ENCODE data around the gene DMXL2. TPM values are rescaled to one million over a fixed set of nuclear protein-coding genes. Genes with fewer than 3 reads are reported as not detected.
A peak's percentile ranks its signal among the peaks of the same experiment; 100 is the strongest.
"Not testable (repeated sequence)": the region's sequence is repeated elsewhere in the genome, so short reads cannot be mapped to it uniquely, and the experiment has no call there.

The DMXL2 gene
- total RNA-seq, 1 experiment from 2014 or later = 27.1 TPM

DNA sequence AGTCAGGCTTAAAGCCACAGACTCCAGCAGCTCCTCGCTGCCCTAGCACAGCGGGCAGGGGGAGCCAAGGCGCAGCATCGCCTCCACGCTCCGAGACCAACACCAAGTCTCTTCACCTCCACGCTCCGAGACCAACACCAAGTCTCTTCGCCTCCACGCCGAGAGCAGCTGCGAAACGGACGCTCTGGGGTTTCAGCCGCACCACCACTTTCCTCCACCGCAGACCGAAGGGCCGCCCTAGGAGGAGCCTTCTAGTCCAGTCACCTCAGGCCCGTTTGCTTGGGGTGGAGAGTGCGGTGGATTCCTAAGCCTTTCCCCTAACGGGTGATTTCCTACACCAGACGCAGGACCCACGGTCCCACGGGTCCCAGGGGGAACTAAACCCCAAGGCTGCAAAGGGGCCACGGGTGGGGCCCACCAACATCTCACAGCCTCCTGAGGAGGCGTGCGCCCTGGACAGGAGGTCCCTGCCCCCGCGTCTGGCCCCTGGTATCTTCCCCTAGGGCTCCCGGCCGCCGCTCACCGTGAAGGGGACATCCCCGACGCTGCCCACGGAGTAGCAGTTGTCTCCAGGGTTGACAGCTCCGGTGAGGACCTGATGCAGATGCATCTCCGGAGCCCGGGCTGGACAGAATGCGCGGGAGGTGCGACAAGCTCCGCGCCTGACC is 501 bp downstream of the DMXL2 start:
- peak; percentile 82 for DNase-seq (ENCODE audit: low read depth)

- no peak for DNase-seq (ENCODE audit: low read depth)
Observed at GRCh38 chr15:51621155-51621765, 1.3 kb downstream of the DMXL2 start.

- DNase-seq (ENCODE audit: low read depth) = no peak
Observed at GRCh38 chr15:51620641-51621040, 1.9 kb downstream of the DMXL2 start.

- no peak for DNase-seq (ENCODE audit: low read depth)
Observed at GRCh38 chr15:51620122-51620521, 2.4 kb downstream of the DMXL2 start.

GRCh38 chr15:51619331-51620035 is 3.1 kb downstream of the DMXL2 start:
- no peak for DNase-seq (ENCODE audit: low read depth)

DNA sequence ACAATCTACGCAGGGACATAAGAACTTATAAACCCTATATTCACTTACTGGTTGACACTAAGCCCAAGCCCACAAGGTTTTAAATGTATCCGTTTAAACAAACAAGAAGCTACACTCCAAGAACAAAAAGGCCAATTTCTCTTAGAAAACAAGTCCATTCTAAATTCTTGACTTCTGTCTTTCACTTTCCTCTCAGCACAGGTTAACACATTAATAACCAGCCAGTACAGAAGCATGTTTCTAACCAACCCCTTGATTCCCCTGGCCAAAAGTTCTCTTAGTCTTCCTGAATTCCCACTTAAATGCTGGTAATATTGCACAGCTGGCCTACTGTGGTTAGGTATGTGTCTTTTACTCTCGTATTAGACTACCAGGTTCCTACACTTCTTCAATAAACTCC is 4.7 kb downstream of the DMXL2 start:
- DNase-seq (ENCODE audit: low read depth) = no peak

DNA sequence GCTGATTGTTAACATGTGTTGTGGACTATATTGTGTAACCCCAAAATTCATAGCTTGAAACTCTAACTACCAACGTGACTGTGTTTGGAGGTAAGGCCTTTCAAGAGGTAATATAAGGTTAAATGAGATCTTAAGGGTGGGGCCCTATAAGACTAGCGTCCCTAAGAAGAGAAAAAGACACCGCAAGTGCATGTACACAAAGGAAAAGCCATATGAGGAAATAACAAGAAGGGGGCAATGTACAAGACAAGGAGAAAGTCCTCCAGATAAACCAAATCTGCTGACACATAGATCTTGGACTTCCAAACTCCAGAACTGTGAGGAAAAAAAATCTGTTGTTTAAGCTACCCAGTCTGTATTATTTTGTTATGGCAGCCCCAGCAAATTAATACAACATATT is 8.6 kb downstream of the DMXL2 start:
- no peak for DNase-seq (ENCODE audit: low read depth)

DNA sequence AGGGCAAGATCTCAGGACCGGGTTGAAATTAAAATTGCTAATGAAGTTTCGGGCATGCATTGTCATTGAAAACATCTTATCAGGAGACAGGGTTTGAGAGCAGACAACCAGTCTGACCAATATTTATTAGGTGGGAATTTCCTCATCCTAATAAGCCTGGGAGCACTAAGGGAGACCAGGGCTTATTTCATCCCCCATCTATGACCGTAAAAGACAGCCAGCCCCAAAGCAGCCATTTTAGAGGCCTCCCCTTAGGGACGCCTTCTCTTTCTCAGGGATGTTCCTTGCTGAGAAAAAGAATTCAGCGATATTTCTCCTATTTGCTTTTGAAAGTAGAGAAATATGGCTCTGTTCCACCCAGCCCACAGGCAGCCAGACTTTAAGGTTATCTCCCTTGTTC is 9.9 kb downstream of the DMXL2 start:
- not testable (repeated sequence) for DNase-seq (ENCODE audit: low read depth)

DNA sequence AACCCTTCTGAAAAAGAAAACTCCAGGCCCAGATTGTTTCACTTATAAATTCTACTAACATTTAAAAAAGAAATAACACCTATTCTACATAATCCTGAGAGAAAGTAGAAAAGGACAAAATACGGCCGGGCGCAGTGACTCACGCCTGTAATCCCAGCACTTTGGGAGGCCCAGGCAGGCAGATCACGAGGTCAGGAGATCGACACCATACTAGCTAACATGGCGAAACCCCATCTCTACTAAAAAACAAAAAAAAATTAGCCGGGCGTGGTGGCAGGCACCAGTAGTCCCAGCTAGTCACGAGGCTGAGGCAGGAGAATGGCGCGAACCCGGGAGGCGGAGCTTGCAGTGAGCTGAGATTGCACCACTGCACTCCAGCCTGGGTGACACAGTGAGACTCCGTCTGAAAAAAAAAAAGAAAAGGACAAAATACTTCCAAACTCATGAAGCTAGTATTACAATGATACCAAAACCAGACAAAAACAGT is 19.1 kb downstream of the DMXL2 start:
- DNase-seq (ENCODE audit: low read depth) = not testable (repeated sequence)

- no peak for DNase-seq (ENCODE audit: low read depth)
Observed at GRCh38 chr15:51603002-51603401, 19.6 kb downstream of the DMXL2 start.

GRCh38 chr15:51602484-51602883 is 20.1 kb downstream of the DMXL2 start:
- DNase-seq (ENCODE audit: low read depth) = no peak

- no peak for DNase-seq (ENCODE audit: low read depth)
Observed at GRCh38 chr15:51601801-51602200, 20.8 kb downstream of the DMXL2 start.

GRCh38 chr15:51600114-51600513 is 22.5 kb downstream of the DMXL2 start:
- peak; percentile 82 for DNase-seq (ENCODE audit: low read depth)

- no peak for DNase-seq (ENCODE audit: low read depth)
Observed at GRCh38 chr15:51589881-51590568, 32.5 kb downstream of the DMXL2 start.

DNA sequence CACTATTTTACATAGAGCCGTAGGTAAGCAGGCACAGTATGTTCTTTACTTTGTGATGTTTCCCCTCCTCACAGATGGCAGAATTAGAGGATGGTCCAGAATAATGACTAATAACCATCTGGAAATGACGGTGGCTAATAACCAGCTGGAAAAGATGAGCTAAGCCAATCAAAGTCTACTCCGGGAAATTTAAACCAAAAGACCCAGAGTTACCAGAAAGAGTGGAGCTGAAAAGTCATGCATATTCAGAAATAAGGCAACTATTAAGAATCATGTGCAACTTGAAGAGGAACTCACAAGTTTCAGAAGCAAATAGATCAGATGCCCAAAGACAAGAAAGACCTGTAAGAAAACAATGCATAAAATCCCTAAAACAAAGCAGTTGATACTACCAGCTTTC is 33.6 kb downstream of the DMXL2 start:
- no peak for DNase-seq (ENCODE audit: low read depth)

DNA sequence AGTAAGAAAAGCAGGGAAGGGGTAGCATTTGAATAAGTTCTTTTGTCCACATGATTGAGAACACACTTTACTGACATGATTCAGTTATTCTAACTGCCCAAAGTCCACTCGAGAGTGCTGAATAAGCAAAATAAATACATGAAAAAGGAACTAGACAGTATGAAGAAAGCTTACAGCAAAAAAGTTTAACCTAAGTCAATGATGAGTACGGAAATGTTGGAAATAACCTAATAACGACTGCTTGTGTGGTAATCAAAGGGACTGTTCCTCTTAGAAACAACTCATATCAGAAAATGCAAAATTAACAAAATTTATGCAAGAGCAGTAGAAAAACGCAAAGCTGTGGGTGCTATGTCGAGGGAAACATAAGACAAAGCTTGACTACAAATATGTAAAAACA is 36.6 kb downstream of the DMXL2 start:
- no peak for DNase-seq (ENCODE audit: low read depth)

DNA sequence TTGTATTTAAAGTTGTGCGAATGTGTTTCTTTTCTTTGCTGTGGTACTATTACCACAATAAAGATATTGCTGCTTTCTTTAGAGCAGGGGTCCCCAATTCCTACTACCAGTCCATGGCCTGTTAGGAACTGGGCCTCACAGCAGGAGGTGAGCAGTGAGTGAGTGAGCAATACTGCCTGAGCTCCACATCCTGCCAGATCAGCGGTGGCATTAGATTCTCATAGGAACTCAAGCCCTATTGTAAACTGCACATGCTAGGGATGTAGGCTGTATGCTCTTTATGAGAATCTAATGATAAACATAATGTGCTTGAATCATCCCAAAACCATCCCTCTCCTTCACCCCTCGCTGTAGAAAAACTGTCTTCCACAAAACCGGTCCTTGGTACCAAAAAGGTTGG is 41.6 kb downstream of the DMXL2 start:
- DNase-seq (ENCODE audit: low read depth) = peak; percentile 41

- no peak for DNase-seq (ENCODE audit: low read depth)
Observed at GRCh38 chr15:51580385-51580784, 42.2 kb downstream of the DMXL2 start.

GRCh38 chr15:51579012-51579411 is 43.6 kb downstream of the DMXL2 start:
- no peak for DNase-seq (ENCODE audit: low read depth)

DNA sequence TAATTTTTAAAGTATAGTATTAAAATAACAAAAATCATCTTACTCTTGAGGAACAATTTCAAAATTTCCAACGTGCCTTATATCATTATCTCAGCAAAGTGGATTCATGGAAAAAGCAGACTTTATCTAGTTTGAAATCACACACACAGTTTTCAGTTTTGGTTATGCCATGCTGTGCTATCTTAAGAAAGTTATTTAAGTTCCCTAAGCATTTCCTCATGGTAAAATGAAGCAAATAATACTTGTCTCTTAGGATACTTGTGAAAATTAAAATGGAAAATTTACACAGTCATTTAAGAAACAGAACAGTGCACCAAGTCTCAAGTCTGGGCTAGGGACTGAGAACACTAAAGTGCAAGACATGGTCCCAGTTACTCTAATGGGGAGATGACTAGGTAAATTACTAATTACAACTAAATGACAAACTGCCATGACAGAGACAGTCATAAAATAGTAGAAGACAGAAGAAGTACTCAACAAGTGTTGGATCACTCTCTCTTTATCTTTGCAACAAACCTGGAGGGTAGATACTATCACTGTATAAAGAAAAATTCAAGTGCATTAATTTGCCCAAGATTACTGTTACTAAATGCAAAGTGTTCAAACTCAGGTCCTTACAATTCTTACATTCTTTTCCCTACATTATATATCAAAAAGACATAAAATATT is 44.8 kb downstream of the DMXL2 start:
- DNase-seq (ENCODE audit: low read depth) = no peak

- DNase-seq (ENCODE audit: low read depth) = no peak
Observed at GRCh38 chr15:51576911-51577500, 45.6 kb downstream of the DMXL2 start.

All from Daoy (cell line).